Progenitor cell of endocrine pancreas (in vitro differentiated cells): ENCODE data around the gene PAIP2. TPM values are rescaled to one million over a fixed set of nuclear protein-coding genes. Genes with fewer than 3 reads are reported as not detected.
A peak's percentile ranks its signal among the peaks of the same experiment; 100 is the strongest.

Source experiments
- DNase-seq: peaks from one replicate; pipeline ENCODE4 v3.0.0; 2021; ENCODE audit warnings: low spot score; ENCODE audit not compliant: unreplicated experiment
- H3K27ac Mint-ChIP-seq: 2 replicates; pipeline ENCODE4 v1.8.0; 2021; ENCODE audit warnings: mild to moderate bottlenecking, moderate library complexity, mixed read lengths
- H3K27me3 Mint-ChIP-seq: 2 replicates; pipeline ENCODE4 v1.8.0; 2021; ENCODE audit warnings: mixed read lengths
- H3K36me3 Mint-ChIP-seq: 2 replicates; pipeline ENCODE4 v1.8.0; 2022; ENCODE audit warnings: mixed read lengths; ENCODE audit not compliant: insufficient read depth
- H3K4me1 Mint-ChIP-seq: 2 replicates; pipeline ENCODE4 v1.8.0; 2021; ENCODE audit warnings: low read depth, mixed read lengths
- H3K4me3 Mint-ChIP-seq: 2 replicates; pipeline ENCODE4 v1.8.0; 2021; ENCODE audit warnings: low read depth, mild to moderate bottlenecking, moderate library complexity, mixed read lengths
- H3K9me3 Mint-ChIP-seq: 2 replicates; pipeline ENCODE4 v1.8.0; 2021; ENCODE audit warnings: low read depth, mixed read lengths
- total RNA-seq: library from RNA; stranded (reverse); gene quantifications from 2 replicates; pipeline ENCODE4 v1.2.1, GENCODE V29; 2021
- TF ChIP-seq, protein P1 (sequence below): fragments of 200-600 bp; sonication (generic); IDR thresholded peaks from one replicate; pipeline ENCODE4 v1.5.0; 2021; ENCODE audit warnings: antibody characterized with exemption, mild to moderate bottlenecking; ENCODE audit not compliant: unreplicated experiment

PAIP2 gene
- total RNA-seq, 1 donor from 2014 or later: 97.4 TPM

- Mint-ChIP-seq H3K4me1 (peaks cover 43% of the 10 kb centered on the region), H3K4me3 (peak overlapping the region; percentile 94), H3K36me3 (peaks cover 1% of the 10 kb centered on the region), H3K27me3 (no peaks in the 10 kb centered on the region), H3K9me3 (no peaks in the 10 kb centered on the region), H3K27ac (peak overlapping the region; percentile 100)
- DNase-seq: no peak
- TF ChIP-seq, protein P1, sequence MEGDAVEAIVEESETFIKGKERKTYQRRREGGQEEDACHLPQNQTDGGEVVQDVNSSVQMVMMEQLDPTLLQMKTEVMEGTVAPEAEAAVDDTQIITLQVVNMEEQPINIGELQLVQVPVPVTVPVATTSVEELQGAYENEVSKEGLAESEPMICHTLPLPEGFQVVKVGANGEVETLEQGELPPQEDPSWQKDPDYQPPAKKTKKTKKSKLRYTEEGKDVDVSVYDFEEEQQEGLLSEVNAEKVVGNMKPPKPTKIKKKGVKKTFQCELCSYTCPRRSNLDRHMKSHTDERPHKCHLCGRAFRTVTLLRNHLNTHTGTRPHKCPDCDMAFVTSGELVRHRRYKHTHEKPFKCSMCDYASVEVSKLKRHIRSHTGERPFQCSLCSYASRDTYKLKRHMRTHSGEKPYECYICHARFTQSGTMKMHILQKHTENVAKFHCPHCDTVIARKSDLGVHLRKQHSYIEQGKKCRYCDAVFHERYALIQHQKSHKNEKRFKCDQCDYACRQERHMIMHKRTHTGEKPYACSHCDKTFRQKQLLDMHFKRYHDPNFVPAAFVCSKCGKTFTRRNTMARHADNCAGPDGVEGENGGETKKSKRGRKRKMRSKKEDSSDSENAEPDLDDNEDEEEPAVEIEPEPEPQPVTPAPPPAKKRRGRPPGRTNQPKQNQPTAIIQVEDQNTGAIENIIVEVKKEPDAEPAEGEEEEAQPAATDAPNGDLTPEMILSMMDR: no peak
Measured at GRCh38 chr5:139295346-139296057, 46.2 kb upstream of the PAIP2 start.

DNA sequence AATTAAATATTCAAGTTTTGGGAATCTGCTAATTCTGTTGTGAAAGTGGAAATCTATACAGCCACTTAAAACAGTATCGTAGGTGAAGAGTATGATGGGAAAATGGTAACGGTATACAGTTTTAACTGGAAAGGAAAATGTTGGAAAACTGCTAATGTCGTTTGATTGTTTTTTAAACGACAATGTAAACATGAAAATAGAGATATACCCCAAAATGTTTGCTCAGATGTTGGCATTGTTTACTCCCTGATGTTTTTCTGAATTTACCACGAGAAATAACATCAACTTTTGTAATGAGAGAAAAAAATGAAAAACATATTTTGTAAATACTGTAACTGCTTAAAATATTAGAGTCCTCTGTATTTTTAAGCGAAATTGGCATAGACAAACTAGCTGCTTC is 45.5 kb upstream of the PAIP2 start:
- H3K4me1 Mint-ChIP-seq: peaks cover 43% of the 10 kb centered on the region
- H3K27me3 Mint-ChIP-seq: no peaks in the 10 kb centered on the region
- no peak overlapping the region for H3K27ac Mint-ChIP-seq
- TF ChIP-seq, protein P1: no peak
- peak overlapping the region; percentile 54 for H3K4me3 Mint-ChIP-seq
- no peaks in the 10 kb centered on the region for H3K9me3 Mint-ChIP-seq
- no peak for DNase-seq
- peaks cover 1% of the 10 kb centered on the region for H3K36me3 Mint-ChIP-seq

GRCh38 chr5:139296862-139297326 is 44.8 kb upstream of the PAIP2 start:
- peaks cover 48% of the 10 kb centered on the region for H3K4me1 Mint-ChIP-seq
- H3K27ac Mint-ChIP-seq: peak overlapping the region; percentile 90
- DNase-seq: no peak
- peaks cover 1% of the 10 kb centered on the region for H3K36me3 Mint-ChIP-seq
- no peaks in the 10 kb centered on the region for H3K9me3 Mint-ChIP-seq
- H3K4me3 Mint-ChIP-seq: peak overlapping the region; percentile 54
- TF ChIP-seq, protein P1: no peak
- no peaks in the 10 kb centered on the region for H3K27me3 Mint-ChIP-seq

GRCh38 chr5:139297439-139298133 is 44.1 kb upstream of the PAIP2 start:
- H3K9me3 Mint-ChIP-seq: no peaks in the 10 kb centered on the region
- no peaks in the 10 kb centered on the region for H3K27me3 Mint-ChIP-seq
- H3K4me1 Mint-ChIP-seq: peaks cover 52% of the 10 kb centered on the region
- H3K36me3 Mint-ChIP-seq: peaks cover 1% of the 10 kb centered on the region
- TF ChIP-seq, protein P1: no peak
- peak overlapping the region; percentile 2 for H3K27ac Mint-ChIP-seq
- DNase-seq: no peak
- H3K4me3 Mint-ChIP-seq: no peak overlapping the region

- Mint-ChIP-seq H3K27me3 (no peaks in the 10 kb centered on the region), H3K36me3 (peaks cover 1% of the 10 kb centered on the region), H3K4me3 (no peak overlapping the region), H3K27ac (peak overlapping the region; percentile 61), H3K4me1 (peaks cover 55% of the 10 kb centered on the region), H3K9me3 (no peaks in the 10 kb centered on the region)
- TF ChIP-seq, protein P1: no peak
- DNase-seq: no peak
Measured at GRCh38 chr5:139298242-139298641, 43.4 kb upstream of the PAIP2 start.
